H9 (cell line): ENCODE data around the gene OSBPL2. TPM values are rescaled to one million over a fixed set of nuclear protein-coding genes. Genes with fewer than 3 reads are reported as not detected.

ENCODE experiments used
- DNase-seq: peaks from one replicate; pipeline ENCODE4 v3.0.0-alpha.2; 2017
- H2AFZ ChIP-seq: one replicate; pipeline ENCODE4 v1.6.1; 2013; ENCODE audit warnings: mild to moderate bottlenecking, low read length, control low read depth, moderate library complexity
- H2AK5ac ChIP-seq: 2 replicates; pipeline ENCODE4 v1.6.1; 2013; ENCODE audit warnings: low read length, control low read depth, mixed read lengths; ENCODE audit not compliant: insufficient read length
- H2BK120ac ChIP-seq: one replicate; pipeline ENCODE4 v1.6.1; 2013; ENCODE audit warnings: low read depth, mild to moderate bottlenecking, low read length, control low read depth, inconsistent platforms; ENCODE audit not compliant: poor library complexity, severe bottlenecking
- H2BK12ac ChIP-seq: 2 replicates; pipeline ENCODE4 v1.6.1; 2013; ENCODE audit warnings: low read length, control low read depth, mixed read lengths, low read depth; ENCODE audit not compliant: insufficient read length
- H2BK15ac ChIP-seq: 2 replicates; pipeline ENCODE4 v1.6.1; 2013; ENCODE audit warnings: low read depth, low read length, control low read depth
- H2BK20ac ChIP-seq: one replicate; pipeline ENCODE4 v1.6.1; 2013; ENCODE audit warnings: low read depth, mild to moderate bottlenecking, low read length, control low read depth, inconsistent platforms; ENCODE audit not compliant: poor library complexity, severe bottlenecking
- H2BK5ac ChIP-seq: 2 replicates; pipeline ENCODE4 v1.6.1; 2013; ENCODE audit warnings: low read length, control low read depth, mixed read lengths; ENCODE audit not compliant: insufficient read length
- H3K14ac ChIP-seq: 2 replicates; pipeline ENCODE4 v1.6.1; 2013; ENCODE audit warnings: low read length, control low read depth; ENCODE audit not compliant: insufficient read depth
- H3K18ac ChIP-seq: 2 replicates; pipeline ENCODE4 v1.6.1; 2013; ENCODE audit warnings: low read depth, mild to moderate bottlenecking, mixed read lengths, low read length, control low read depth; ENCODE audit not compliant: insufficient read length
- H3K23ac ChIP-seq: 2 replicates; pipeline ENCODE4 v1.6.1; 2013; ENCODE audit warnings: low read length, control low read depth, mixed read lengths, low read depth; ENCODE audit not compliant: insufficient read length
- H3K23me2 ChIP-seq: 2 replicates; pipeline ENCODE4 v1.6.1; 2013; ENCODE audit warnings: low read depth, mild to moderate bottlenecking, mixed read lengths, low read length, control low read depth; ENCODE audit not compliant: insufficient read length, poor library complexity, severe bottlenecking
- H3K27ac ChIP-seq: 2 replicates; pipeline ENCODE4 v1.5.1; 2013; ENCODE audit warnings: low read length, control low read depth, mixed read lengths, low read depth; ENCODE audit not compliant: insufficient read length
- H3K27me3 ChIP-seq: 2 replicates; pipeline ENCODE4 v1.6.1; 2013; ENCODE audit warnings: low read length, control low read depth, inconsistent platforms; ENCODE audit not compliant: insufficient read depth
- H3K4ac ChIP-seq: 2 replicates; pipeline ENCODE4 v1.6.1; 2013; ENCODE audit warnings: low read depth, mild to moderate bottlenecking, control low read depth, inconsistent platforms, low read length, moderate library complexity
- H3K4me1 ChIP-seq: 2 replicates; pipeline ENCODE4 v1.6.1; 2013; ENCODE audit warnings: low read length, control low read depth, inconsistent platforms; ENCODE audit not compliant: insufficient read depth
- H3K4me2 ChIP-seq: 2 replicates; pipeline ENCODE4 v1.6.1; 2013; ENCODE audit warnings: low read length, control low read depth, mixed read lengths; ENCODE audit not compliant: insufficient read length, insufficient read depth
- H3K56ac ChIP-seq: 2 replicates; pipeline ENCODE4 v1.6.1; 2013; ENCODE audit warnings: low read depth, mild to moderate bottlenecking, mixed read lengths, low read length, control low read depth; ENCODE audit not compliant: insufficient read length
- H3K79me1 ChIP-seq: 2 replicates; pipeline ENCODE4 v1.6.1; 2013; ENCODE audit warnings: low read depth, mild to moderate bottlenecking, moderate library complexity, low read length, control low read depth, inconsistent platforms; ENCODE audit not compliant: insufficient read depth, poor library complexity, severe bottlenecking
- H3K79me2 ChIP-seq: 2 replicates; pipeline ENCODE4 v1.6.1; 2013; ENCODE audit warnings: low read length, control low read depth, inconsistent platforms; ENCODE audit not compliant: insufficient read depth
- H3K9ac ChIP-seq: 2 replicates; pipeline ENCODE4 v1.6.1; 2013; ENCODE audit warnings: low read length, control low read depth, mixed read lengths; ENCODE audit not compliant: insufficient read length; ENCODE audit errors: extremely low read depth
- H3K9me3 ChIP-seq: one replicate; pipeline ENCODE4 v1.6.1; 2013; ENCODE audit warnings: low read depth, low read length, inconsistent platforms; ENCODE audit not compliant: control insufficient read depth
- H3T11ph ChIP-seq: one replicate; pipeline ENCODE4 v1.6.1; 2013; ENCODE audit warnings: mild to moderate bottlenecking, low read length, control low read depth, inconsistent platforms
- H4K20me1 ChIP-seq: one replicate; pipeline ENCODE4 v1.6.1; 2013; ENCODE audit not compliant: control insufficient read depth, insufficient read length, insufficient read depth
- H4K5ac ChIP-seq: 2 replicates; pipeline ENCODE4 v1.6.1; 2013; ENCODE audit warnings: low read depth, mild to moderate bottlenecking, mixed read lengths, low read length, control low read depth; ENCODE audit not compliant: insufficient read length
- H4K8ac ChIP-seq: replicated peaks from 2 replicates; pipeline ENCODE4 v1.6.1; 2013; ENCODE audit warnings: low read length, control low read depth, mixed read lengths, low read depth; ENCODE audit not compliant: insufficient read length
- H4K91ac ChIP-seq: 2 replicates; pipeline ENCODE4 v1.6.1; 2013; ENCODE audit warnings: low read depth, mild to moderate bottlenecking, moderate library complexity, mixed read lengths, low read length, control low read depth; ENCODE audit not compliant: insufficient read length
- H3K27ac Mint-ChIP-seq, 3 experiments: 2 replicates in 2 of 3; 3 replicates in 1 of 3; pipeline ENCODE4 v1.8.0; 2020 to 2021; ENCODE audit warnings: mixed read lengths in 3 of 3, mild to moderate bottlenecking in 1 of 3, moderate library complexity in 1 of 3
- H3K27me3 Mint-ChIP-seq: 2 replicates; pipeline ENCODE4 v1.8.0; 2021; ENCODE audit warnings: low read depth, mild to moderate bottlenecking, moderate library complexity, mixed read lengths
- H3K36me3 Mint-ChIP-seq, 3 experiments: 2 replicates in 2 of 3; 3 replicates in 1 of 3; pipeline ENCODE4 v1.8.0; 2020 to 2021; ENCODE audit warnings: low read depth in 3 of 3, mixed read lengths in 3 of 3; ENCODE audit not compliant: insufficient read depth in 1 of 3
- H3K4me1 Mint-ChIP-seq, 2 experiments: 2 replicates each; pipeline ENCODE4 v1.8.0; 2020; ENCODE audit warnings: mixed read lengths in 2 of 2
- H3K4me3 Mint-ChIP-seq, 2 experiments: 2 replicates in 1 of 2; 3 replicates in 1 of 2; pipeline ENCODE4 v1.8.0; 2020 to 2021; ENCODE audit warnings: mild to moderate bottlenecking in 2 of 2, mixed read lengths in 2 of 2, moderate library complexity in 1 of 2
- H3K9me3 Mint-ChIP-seq, 2 experiments: 2 replicates in 1 of 2; 3 replicates in 1 of 2; pipeline ENCODE4 v1.8.0; 2020; ENCODE audit warnings: mild to moderate bottlenecking in 2 of 2, mixed read lengths in 2 of 2, moderate library complexity in 1 of 2
- WGBS: extraction: QIAGEN DNeasy Blood & Tissue Kit; methylation state at CpG from one replicate; pipeline ENCODE4 v1.1.7; 2013; ENCODE audit warnings: missing lambda C conversion rate, low lambda C conversion rate, mixed read lengths; ENCODE audit not compliant: insufficient read length; ENCODE audit errors: extremely low coverage; 5-methylcytosine and 5-hydroxymethylcytosine counted together
- total RNA-seq: library from RNA; stranded (reverse); gene quantifications from 2 replicates; pipeline ENCODE4 v1.2.1, GENCODE V29; 2021
- TF ChIP-seq, protein P1 (sequence below): fragments of 200-600 bp; sonication (generic); conservative IDR thresholded peaks from 3 replicates; pipeline ENCODE4 v1.8.0; 2021; ENCODE audit warnings: antibody characterized with exemption, mild to moderate bottlenecking

The OSBPL2 gene
- total RNA-seq, 1 experiment from 2014 or later = 47.3 TPM

GRCh38 chr20:62197801-62198200, 40.5 kb upstream of the OSBPL2 start:
- Histone ChIP-seq H2BK12ac (no peak overlapping the region), H3K27me3 (no peaks in the 10 kb centered on the region), H3K23ac (no peak overlapping the region), H3K56ac (no peak overlapping the region), H2BK120ac (no peak overlapping the region), H3K14ac (no peak overlapping the region), H3T11ph (no peak overlapping the region), H3K27ac (no peak overlapping the region), H2BK15ac (no peak overlapping the region), H3K4me2 (no peak overlapping the region), H4K20me1 (no peaks in the 10 kb centered on the region), H3K23me2 (no peaks in the 10 kb centered on the region), H3K4me1 (no peaks in the 10 kb centered on the region), H2BK20ac (no peak overlapping the region), H2AFZ (no peak overlapping the region), H2AK5ac (no peak overlapping the region), H3K18ac (no peak overlapping the region), H3K79me2 (no peaks in the 10 kb centered on the region), H4K8ac (no peak overlapping the region), H3K9ac (no peak overlapping the region), H3K79me1 (no peaks in the 10 kb centered on the region), H3K4ac (no peak overlapping the region), H3K9me3 (no peaks in the 10 kb centered on the region), H4K91ac (no peak overlapping the region), H2BK5ac (no peak overlapping the region), H4K5ac (no peak overlapping the region)
- Mint-ChIP-seq H3K9me3 (no peaks in the 10 kb centered on the region), H3K27me3 (no peaks in the 10 kb centered on the region), H3K36me3 (peaks cover 24 to 47% (median 47%) of the 10 kb centered on the region in 3 experiments; a peak in 6 of 7 replicates), H3K27ac (no peak overlapping the region; a peak in 1 of 7 replicates), H3K4me1 (no peaks in the 10 kb centered on the region), H3K4me3 (no peak overlapping the region)
- DNase-seq = no peak
- WGBS = no CpG with 5 or more reads among the region's 18 CpGs
- TF ChIP-seq, protein P1, sequence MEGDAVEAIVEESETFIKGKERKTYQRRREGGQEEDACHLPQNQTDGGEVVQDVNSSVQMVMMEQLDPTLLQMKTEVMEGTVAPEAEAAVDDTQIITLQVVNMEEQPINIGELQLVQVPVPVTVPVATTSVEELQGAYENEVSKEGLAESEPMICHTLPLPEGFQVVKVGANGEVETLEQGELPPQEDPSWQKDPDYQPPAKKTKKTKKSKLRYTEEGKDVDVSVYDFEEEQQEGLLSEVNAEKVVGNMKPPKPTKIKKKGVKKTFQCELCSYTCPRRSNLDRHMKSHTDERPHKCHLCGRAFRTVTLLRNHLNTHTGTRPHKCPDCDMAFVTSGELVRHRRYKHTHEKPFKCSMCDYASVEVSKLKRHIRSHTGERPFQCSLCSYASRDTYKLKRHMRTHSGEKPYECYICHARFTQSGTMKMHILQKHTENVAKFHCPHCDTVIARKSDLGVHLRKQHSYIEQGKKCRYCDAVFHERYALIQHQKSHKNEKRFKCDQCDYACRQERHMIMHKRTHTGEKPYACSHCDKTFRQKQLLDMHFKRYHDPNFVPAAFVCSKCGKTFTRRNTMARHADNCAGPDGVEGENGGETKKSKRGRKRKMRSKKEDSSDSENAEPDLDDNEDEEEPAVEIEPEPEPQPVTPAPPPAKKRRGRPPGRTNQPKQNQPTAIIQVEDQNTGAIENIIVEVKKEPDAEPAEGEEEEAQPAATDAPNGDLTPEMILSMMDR = no peak
